NCI-H1105 treated with DMSO at 0.1 percent for 48 hours (cell line): ENCODE measurements around the gene CA7.

Experiments used
- DNase-seq: peaks from one replicate; lab custom pipeline; 2025; lab: John Stamatoyannopoulos, UW

CA7 gene

GRCh38 chr16:66898933-66899309 lies 54.7 kb downstream of the CA7 start:
- no peak for DNase-seq

- DNase-seq: no peak
Measured at GRCh38 chr16:66899310-66899944, 55.2 kb downstream of the CA7 start.

GRCh38 chr16:66899945-66900710 lies 55.9 kb downstream of the CA7 start:
- peak; percentile 16 for DNase-seq

GRCh38 chr16:66900721-66901441 lies 56.7 kb downstream of the CA7 start:
- no peak for DNase-seq

- DNase-seq: no peak
Measured at GRCh38 chr16:66901626-66902025, 57.4 kb downstream of the CA7 start.

- DNase-seq: no peak
Measured at GRCh38 chr16:66902648-66903543, 58.7 kb downstream of the CA7 start.
